Esophagus squamous epithelium (tissue), 5 donors: ENCODE measurements around the gene TBC1D17. TPM values are rescaled to one million over a fixed set of nuclear protein-coding genes. Genes with fewer than 3 reads are reported as not detected.

ENCODE experiments used
- DNase-seq: peaks from one replicate; lab custom pipeline; 2025; lab: John Stamatoyannopoulos, UW
- H3K27ac ChIP-seq, 4 donors: fragments of 200-600 bp; sonication (generic); one replicate each; pipeline ENCODE4 v1.5.1; 2016 to 2019; ENCODE audit warnings: mild to moderate bottlenecking in 1 of 4
- H3K27me3 ChIP-seq, 4 donors: fragments of 200-600 bp; sonication (generic); 1 replicate in 3 of 4; 2 replicates in 1 of 4; pipeline versions ENCODE4 v1.5.1 to v1.6.0; 2017 to 2021; ENCODE audit warnings: antibody characterized with exemption in 1 of 4
- H3K36me3 ChIP-seq, 3 donors: fragments of 200-600 bp; sonication (generic); one replicate each; pipeline ENCODE4 v1.5.1; 2016 to 2019
- H3K4me1 ChIP-seq, 3 donors: fragments of 200-600 bp; sonication (generic); one replicate each; pipeline ENCODE4 v1.5.1; 2017 to 2019
- H3K4me3 ChIP-seq, 4 donors: fragments of 200-600 bp; sonication (generic); 1 replicate in 3 of 4; 2 replicates in 1 of 4; pipeline ENCODE4 v1.5.1; 2016 to 2019; ENCODE audit warnings: mild to moderate bottlenecking in 2 of 4, moderate library complexity in 1 of 4
- H3K9me3 ChIP-seq, 3 donors: fragments of 200-600 bp; sonication (generic); one replicate each; pipeline ENCODE4 v1.5.1; 2016 to 2019
- CTCF ChIP-seq, 6 experiments: fragments of 450-650 bp in 4 of 6; fragments of 200-600 bp in 2 of 6; sonication (generic) in 2 of 6; IDR thresholded peaks; one replicate each; pipeline ENCODE4 v1.5.1; 2016 to 2019; ENCODE audit warnings: antibody characterized with exemption in 6 of 6, mild to moderate bottlenecking in 4 of 6, moderate library complexity in 4 of 6
- POLR2A ChIP-seq, 4 donors: fragments of 450-650 bp; IDR thresholded peaks; one replicate each; pipeline ENCODE4 v1.6.1; 2017; ENCODE audit warnings: antibody characterized with exemption in 4 of 4, mild to moderate bottlenecking in 4 of 4, moderate library complexity in 3 of 4
- WGBS, 2 donors: methylation state at CpG; one replicate each; pipeline ENCODE4 v1.1.5; 2018; 5-methylcytosine and 5-hydroxymethylcytosine counted together
- intact Hi-C: fragments of 100-400 bp; cut with DNase I; formaldehyde crosslinking; loops from one replicate; pipeline ENCODE4 v1.15.0; 2022
- total RNA-seq, 4 donors: library from RNA; depleted of rRNA; stranded (reverse); fragments of >200 nt; gene quantifications; one replicate each; pipeline ENCODE4 v1.1.0, GENCODE V29; 2016
- donor health status: DM: yes; HTN: yes; CAD: no.

The TBC1D17 gene
- total RNA-seq, 4 donors from 2014 or later, result 6.7 to 25.9 (median 16.9) TPM

GRCh38 chr19:49879243-49879963 is 1.9 kb downstream of the TBC1D17 start:
- 91 to 93% methylated on average over 12 of the region's 12 CpGs for WGBS, 2 donors
- intact Hi-C loops, result loop anchor here (10.0 kb wide), 1 partner anchor 65 kb away; the partner anchor contains the start of genes FUZ and MED25
- Histone ChIP-seq H3K36me3 (peaks cover 40 to 61% (median 53%) of the 10 kb centered on the region in 3 donors), H3K27me3 (no peaks in the 10 kb centered on the region), H3K27ac (peak overlapping the region in 2 of 4 donors; percentile 98), H3K4me1 (peaks cover 17 to 29% (median 25%) of the 10 kb centered on the region in 3 donors), H3K9me3 (peaks cover 0 to 6% (median 0%) of the 10 kb centered on the region in 3 donors), H3K4me3 (no peak overlapping the region)
- DNase-seq, result no peak
- TF ChIP-seq CTCF (IDR thresholded peaks at IDR 0.05), result no peak
- no peak for TF ChIP-seq POLR2A (IDR thresholded peaks at IDR 0.05)

GRCh38 chr19:49880162-49880869 is 2.8 kb downstream of the TBC1D17 start:
- no peak overlapping the region for H3K4me3 ChIP-seq
- WGBS, 2 donors, result 93 to 100% methylated on average over 1 to 3 of the region's 10 CpGs
- DNase-seq, result no peak
- peaks cover 12 to 20% (median 16%) of the 10 kb centered on the region in 3 donors for H3K4me1 ChIP-seq
- peaks cover 0 to 6% (median 0%) of the 10 kb centered on the region in 3 donors for H3K9me3 ChIP-seq
- TF ChIP-seq CTCF (IDR thresholded peaks at IDR 0.05), result no peak
- no peak for TF ChIP-seq POLR2A (IDR thresholded peaks at IDR 0.05)
- peaks cover 45 to 67% (median 59%) of the 10 kb centered on the region in 3 donors for H3K36me3 ChIP-seq
- H3K27me3 ChIP-seq, result no peaks in the 10 kb centered on the region
- intact Hi-C loops, result no loop called here
- H3K27ac ChIP-seq, result no peak overlapping the region

GRCh38 chr19:49881186-49881585 is 3.7 kb downstream of the TBC1D17 start:
- peaks cover 0 to 6% (median 0%) of the 10 kb centered on the region in 3 donors for H3K9me3 ChIP-seq
- peaks cover 6 to 13% (median 12%) of the 10 kb centered on the region in 3 donors for H3K4me1 ChIP-seq
- no peak overlapping the region for H3K4me3 ChIP-seq
- H3K36me3 ChIP-seq, result peaks cover 45 to 76% (median 59%) of the 10 kb centered on the region in 3 donors
- TF ChIP-seq POLR2A (IDR thresholded peaks at IDR 0.05), result no peak
- no peak for TF ChIP-seq CTCF (IDR thresholded peaks at IDR 0.05)
- intact Hi-C loops, result no loop called here
- H3K27ac ChIP-seq, result no peak overlapping the region
- 98 to 100% methylated on average over 6 to 14 of the region's 17 CpGs for WGBS, 2 donors
- no peak for DNase-seq
- H3K27me3 ChIP-seq, result no peaks in the 10 kb centered on the region

GRCh38 chr19:49881672-49882394 is 4.3 kb downstream of the TBC1D17 start:
- H3K4me3 ChIP-seq, result no peak overlapping the region
- 88 to 90% methylated on average over 23 to 30 of the region's 31 CpGs for WGBS, 2 donors

More at GRCh38 chr19:49881672-49882394, 4.3 kb downstream of the TBC1D17 start:
- intact Hi-C loops, result no loop called here
- DNase-seq, result no peak
- peaks cover 45 to 82% (median 59%) of the 10 kb centered on the region in 3 donors for H3K36me3 ChIP-seq
- H3K27ac ChIP-seq, result no peak overlapping the region
- H3K9me3 ChIP-seq, result peaks cover 0 to 6% (median 0%) of the 10 kb centered on the region in 3 donors
- H3K27me3 ChIP-seq, result no peaks in the 10 kb centered on the region
- TF ChIP-seq POLR2A (IDR thresholded peaks at IDR 0.05) (no peak), CTCF (IDR thresholded peaks at IDR 0.05) (no peak)
- peaks cover 6 to 13% (median 12%) of the 10 kb centered on the region in 3 donors for H3K4me1 ChIP-seq
